Lower leg skin (tissue), 3 donors: ENCODE data around the gene HEY2.

ENCODE experiments used
- POLR2A ChIP-seq, 2 donors: fragments of 450-650 bp; IDR thresholded peaks; one replicate each; pipeline ENCODE4 v1.6.1; 2016 to 2017; ENCODE audit warnings: antibody characterized with exemption in 2 of 2, mild to moderate bottlenecking in 1 of 2, moderate library complexity in 1 of 2
- TF ChIP-seq, protein P1 (sequence below), 3 donors: fragments of 450-650 bp; IDR thresholded peaks; one replicate each; pipeline ENCODE4 v1.5.1; 2016; ENCODE audit warnings: antibody characterized with exemption in 3 of 3, mild to moderate bottlenecking in 3 of 3, moderate library complexity in 2 of 3

DNA sequence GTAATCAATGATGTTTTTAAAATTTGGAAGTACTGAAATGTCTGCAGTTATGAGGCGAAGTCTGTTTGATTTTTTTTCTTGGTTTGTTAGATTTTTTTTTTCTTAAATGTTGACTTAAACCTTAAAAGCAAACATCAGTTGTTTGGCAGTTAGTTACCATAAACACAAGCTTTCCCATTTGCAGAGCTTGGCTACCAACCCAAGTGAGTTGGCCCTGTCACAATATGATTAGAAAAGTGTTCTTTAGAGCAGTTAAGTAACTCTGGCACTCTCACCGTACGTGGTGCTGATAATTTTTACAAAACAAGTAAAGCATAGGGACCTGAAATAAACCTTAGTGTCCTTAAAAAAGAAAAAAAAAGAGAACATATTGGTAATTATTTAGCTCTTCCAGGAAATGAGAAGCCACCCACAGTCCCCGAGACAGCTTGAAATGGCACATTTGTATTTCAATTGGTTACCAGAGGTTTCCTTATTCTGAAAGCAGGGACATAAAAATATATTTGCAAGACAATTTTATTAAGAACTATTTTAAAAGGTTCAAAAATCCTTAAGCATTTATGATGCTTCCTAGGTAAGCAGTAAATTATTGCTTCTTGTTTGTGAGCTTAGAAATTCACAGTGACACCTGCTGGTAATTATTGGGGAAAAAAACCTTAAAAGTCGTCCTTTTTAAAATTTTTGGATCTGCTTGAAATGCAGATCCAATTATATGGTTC, 3.9 kb downstream of the HEY2 start:
- TF ChIP-seq, protein P1, sequence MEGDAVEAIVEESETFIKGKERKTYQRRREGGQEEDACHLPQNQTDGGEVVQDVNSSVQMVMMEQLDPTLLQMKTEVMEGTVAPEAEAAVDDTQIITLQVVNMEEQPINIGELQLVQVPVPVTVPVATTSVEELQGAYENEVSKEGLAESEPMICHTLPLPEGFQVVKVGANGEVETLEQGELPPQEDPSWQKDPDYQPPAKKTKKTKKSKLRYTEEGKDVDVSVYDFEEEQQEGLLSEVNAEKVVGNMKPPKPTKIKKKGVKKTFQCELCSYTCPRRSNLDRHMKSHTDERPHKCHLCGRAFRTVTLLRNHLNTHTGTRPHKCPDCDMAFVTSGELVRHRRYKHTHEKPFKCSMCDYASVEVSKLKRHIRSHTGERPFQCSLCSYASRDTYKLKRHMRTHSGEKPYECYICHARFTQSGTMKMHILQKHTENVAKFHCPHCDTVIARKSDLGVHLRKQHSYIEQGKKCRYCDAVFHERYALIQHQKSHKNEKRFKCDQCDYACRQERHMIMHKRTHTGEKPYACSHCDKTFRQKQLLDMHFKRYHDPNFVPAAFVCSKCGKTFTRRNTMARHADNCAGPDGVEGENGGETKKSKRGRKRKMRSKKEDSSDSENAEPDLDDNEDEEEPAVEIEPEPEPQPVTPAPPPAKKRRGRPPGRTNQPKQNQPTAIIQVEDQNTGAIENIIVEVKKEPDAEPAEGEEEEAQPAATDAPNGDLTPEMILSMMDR (IDR thresholded peaks at IDR 0.05), result no peak
- no peak for TF ChIP-seq POLR2A (IDR thresholded peaks at IDR 0.05)
